T47D (cell line): ENCODE data around the gene KLF16.
A peak's percentile ranks its signal among the peaks of the same experiment; 100 is the strongest.

Experiments used
- DNase-seq, 2 experiments: peaks; one replicate each; pipeline versions ENCODE4 v3.0.0 to v3.0.0-alpha.2; 2011 to 2012; ENCODE audit warnings: low read depth in 1 of 2, low spot score in 1 of 2
- JUND ChIP-seq: IDR thresholded peaks from 2 replicates; pipeline ENCODE4 v1.6.1; 2012; ENCODE audit warnings: low read depth
- in situ Hi-C: cut with HindIII; loops from 2 replicates; pipeline ENCODE4 v1.10.0; 2016; ENCODE audit warnings: low sequenced_read_pairs, low pct_unique_long_range_greater_than_20kb

Gene KLF16

GRCh38 chr19:1836458-1837221 is 26.7 kb downstream of the KLF16 start:
- in situ Hi-C loops = no loop called here
- TF ChIP-seq JUND = no peak
- DNase-seq = no peak

DNA sequence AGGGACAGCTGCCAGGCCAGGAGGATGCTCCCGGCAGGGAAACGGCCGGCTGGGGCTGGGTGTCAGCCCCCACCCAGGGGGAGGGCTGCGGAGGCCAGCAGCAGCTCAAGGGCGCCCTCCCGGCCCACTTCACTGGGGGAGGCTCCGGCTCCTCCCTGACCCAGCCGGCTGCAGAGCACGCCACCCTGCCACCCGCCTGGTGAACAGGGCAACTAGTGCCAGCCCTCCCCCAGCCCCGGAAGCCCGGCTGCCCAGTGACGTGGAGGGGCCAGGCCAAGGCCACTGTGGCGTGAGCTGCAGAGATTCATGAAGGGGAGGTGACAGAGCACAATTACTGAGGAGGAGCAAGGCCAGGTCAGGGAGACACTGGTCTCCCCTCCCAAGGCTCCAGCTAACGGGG is 29.8 kb downstream of the KLF16 start:
- no peak for DNase-seq
- in situ Hi-C loops = no loop called here
- no peak for TF ChIP-seq JUND

DNA sequence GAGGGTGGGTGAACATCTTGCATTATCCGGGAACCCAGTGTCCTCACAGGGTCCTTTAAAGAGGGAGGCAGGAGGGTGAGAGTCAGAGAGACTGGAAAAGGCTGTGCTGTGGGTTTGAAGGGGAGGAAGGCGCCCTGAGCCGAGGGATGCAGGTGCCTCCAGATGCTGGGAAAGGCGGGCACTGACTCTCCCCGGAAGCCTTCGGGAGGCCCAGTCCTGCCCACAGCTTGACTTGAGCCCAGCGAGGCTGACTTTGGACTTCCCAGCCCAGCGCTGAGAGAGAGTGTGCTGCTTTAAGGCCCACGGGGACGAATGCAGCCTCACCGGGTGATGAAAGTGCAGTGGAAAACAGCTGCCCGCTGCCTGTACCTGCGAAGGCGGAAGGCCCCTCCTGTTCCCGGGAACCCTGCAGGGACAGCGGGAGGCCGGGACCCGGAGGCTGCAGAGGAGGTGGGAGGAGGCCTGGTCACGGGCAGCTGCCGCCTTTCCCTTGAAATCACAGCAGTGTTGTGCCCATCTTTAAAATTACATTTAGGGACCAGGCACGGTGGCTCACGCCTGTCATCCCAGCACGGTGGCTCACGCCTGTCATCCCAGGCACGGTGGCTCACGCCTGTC is 31.2 kb downstream of the KLF16 start:
- TF ChIP-seq JUND = no peak
- in situ Hi-C loops = no loop called here
- no peak for DNase-seq

DNA sequence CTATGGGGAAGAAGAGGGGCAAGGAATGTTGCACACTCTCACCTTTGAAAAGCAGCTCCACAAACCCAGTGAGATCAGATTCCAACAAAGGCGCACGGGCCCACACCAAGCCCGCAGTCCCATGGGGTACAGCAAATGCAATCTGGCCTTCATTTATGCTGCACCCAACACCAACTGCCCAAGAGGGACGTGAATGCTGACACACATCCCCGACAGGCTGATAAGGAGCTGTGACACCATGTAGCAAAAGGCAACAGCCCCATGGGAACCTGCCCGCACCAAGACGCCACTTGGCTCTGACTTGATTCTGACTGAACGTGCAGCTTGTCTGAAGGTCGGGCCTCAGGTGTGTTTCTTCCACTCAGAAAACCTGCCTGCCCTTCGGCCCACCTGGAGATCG is 32.4 kb downstream of the KLF16 start:
- no peak for DNase-seq
- TF ChIP-seq JUND = no peak

GRCh38 chr19:1830568-1830967 is 32.8 kb downstream of the KLF16 start:
- no peak for TF ChIP-seq JUND

More for the DNA sequence above, 32.4 kb downstream of the KLF16 start:
- in situ Hi-C loops = no loop called here

GRCh38 chr19:1829958-1830357 is 33.4 kb downstream of the KLF16 start:
- in situ Hi-C loops = no loop called here
- no peak for TF ChIP-seq JUND
- DNase-seq = no peak

More at GRCh38 chr19:1830568-1830967, 32.8 kb downstream of the KLF16 start:
- in situ Hi-C loops = no loop called here
- no peak for DNase-seq

GRCh38 chr19:1828279-1829238 is 34.8 kb downstream of the KLF16 start:
- DNase-seq = no peak
- no peak for TF ChIP-seq JUND
- in situ Hi-C loops = no loop called here

DNA sequence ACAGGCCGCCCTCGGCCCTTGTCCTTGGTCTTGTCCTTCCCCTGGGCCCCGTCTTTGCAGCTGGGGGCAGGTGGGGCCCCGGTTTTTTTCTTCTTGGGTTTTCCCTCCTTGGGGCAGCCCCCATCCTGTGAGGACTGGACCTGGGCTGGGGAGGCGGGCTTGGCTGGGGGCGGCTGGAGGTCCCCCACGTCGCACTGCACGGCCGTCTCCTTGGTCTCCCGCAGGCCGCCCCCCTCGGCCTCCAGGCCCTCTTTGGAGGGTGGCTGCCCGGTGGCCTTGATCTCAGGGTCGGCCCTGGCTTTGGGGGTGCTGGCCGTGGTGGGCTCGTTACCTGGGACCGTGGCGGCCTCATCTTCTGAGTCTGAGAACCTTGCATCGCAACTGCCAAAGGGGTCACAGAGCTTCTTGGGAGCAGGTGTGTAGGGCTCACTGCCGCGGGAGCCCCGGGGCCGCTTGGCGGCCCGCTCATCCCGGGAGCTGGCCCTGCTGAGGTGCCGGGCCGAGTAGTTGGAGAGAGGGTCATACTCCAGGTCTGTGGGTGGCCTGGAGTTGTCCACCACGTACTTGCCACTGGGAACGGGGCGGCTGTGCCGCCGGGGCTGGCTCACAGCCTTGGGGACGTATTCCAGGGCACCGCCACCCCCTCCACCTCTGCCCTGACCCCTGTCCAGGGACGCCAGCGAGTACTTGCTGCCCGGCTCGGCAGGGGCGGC is 35.7 kb downstream of the KLF16 start:
- no peak for DNase-seq
- no peak for TF ChIP-seq JUND
- in situ Hi-C loops = no loop called here

DNA sequence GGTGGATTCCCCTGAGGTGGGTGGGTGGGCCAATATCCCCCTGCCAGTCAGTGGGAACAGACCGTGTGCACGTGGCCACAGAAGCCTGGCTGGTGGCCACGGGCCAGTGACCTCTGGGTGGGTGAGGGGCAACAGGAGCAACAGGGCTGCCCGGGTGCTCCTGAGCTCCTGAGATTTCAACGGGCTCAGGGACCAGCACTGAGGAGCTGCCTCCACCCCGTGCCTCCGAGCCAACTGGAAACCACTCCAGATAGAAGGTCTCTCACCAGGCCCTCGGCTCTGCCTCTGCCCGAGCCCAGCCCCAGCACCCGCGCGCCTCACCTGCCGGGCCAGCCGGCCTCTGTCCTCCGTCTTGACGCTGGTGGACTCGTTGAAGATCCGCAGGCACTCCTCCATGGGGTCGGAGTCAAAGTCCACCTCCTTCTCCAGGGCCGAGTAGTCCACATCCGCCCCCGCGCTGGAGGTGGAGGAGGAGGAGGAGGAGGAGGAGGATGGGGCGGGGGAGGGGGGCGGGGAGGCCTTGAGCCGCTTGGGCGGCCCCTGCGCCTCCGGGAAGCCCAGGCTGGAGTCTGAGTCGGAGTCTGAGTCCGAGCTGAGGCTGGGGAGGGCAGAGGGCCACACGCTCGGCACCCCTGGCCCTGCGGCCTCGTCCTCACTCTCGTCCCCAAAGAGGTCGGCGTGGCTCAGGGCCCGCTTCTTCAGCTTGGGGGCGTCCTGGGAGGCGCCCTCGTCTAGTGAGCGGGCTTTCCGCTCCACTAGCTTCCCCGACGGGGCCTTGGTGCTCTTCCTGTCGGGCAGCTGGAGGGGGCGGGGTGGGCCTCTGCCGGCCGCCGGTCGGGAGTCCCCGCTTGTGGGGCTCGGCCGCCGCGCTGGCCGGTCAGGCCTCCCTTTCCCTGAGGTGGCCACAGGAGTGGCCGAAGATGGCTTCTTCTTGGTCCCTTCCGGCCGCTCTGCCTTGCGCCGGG is 36.5 kb downstream of the KLF16 start:
- in situ Hi-C loops = no loop called here
- TF ChIP-seq JUND = no peak

GRCh38 chr19:1825909-1826556 is 37.3 kb downstream of the KLF16 start:
- in situ Hi-C loops = no loop called here
- TF ChIP-seq JUND = no peak
- peak; percentile 73 to 95 for DNase-seq

More for the DNA sequence above, 36.5 kb downstream of the KLF16 start:
- DNase-seq = no peak

- DNase-seq = no peak
- in situ Hi-C loops = no loop called here
- no peak for TF ChIP-seq JUND
These were observed 39.1 kb downstream of the KLF16 start for GRCh38 chr19:1824252-1824622.
